GDM1 (cell line): ENCODE measurements around the gene SLC24A5.

Experiments
- DNase-seq: peaks from one replicate; lab custom pipeline; 2025; lab: John Stamatoyannopoulos, UW

SLC24A5 gene

DNA sequence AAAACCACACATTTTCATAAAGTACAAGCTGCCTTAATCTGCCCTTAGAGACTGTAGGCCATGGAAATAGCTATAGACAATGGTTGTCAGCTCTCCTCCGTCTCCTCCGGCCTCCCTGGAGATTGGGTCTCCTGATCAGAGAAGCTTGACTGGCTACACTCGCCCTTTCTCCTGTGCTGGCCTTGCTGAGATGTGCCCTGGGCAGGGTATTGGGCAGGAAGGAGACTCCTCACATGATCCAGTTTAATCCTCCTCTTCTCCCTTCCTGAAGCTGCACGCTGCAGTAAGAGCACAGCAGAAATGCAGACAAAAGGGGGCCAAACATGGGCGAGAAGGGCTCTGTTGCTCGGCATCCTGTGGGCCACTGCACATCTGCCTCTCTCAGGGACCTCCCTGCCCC, at the start of gene SLC24A5:
TSS of gene SLC24A5 (plus strand) at position 246 of the 400 bp plus-strand sequence. CDS start at position 301, 55 bp downstream.
- no peak for DNase-seq

DNA sequence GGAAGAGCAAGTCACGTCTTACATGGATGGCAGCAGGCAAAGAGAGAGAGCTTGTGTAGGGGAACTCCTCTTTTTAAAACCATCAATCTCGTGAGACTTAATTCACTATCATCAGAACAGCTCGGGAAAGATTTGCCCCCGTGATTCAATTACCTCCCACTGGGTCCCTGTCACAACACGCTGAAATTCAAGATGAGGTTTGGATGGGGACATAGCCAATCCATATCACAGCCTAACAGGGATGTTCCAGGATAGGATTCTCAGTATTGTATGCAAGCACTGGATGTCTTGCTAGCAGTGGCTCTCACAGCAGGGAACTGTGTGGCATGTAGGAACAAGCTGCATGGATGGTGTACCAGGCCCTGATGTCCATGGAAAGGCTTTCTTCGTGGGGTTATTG, 47.8 kb upstream of the SLC24A5 start:
- no peak for DNase-seq

DNA sequence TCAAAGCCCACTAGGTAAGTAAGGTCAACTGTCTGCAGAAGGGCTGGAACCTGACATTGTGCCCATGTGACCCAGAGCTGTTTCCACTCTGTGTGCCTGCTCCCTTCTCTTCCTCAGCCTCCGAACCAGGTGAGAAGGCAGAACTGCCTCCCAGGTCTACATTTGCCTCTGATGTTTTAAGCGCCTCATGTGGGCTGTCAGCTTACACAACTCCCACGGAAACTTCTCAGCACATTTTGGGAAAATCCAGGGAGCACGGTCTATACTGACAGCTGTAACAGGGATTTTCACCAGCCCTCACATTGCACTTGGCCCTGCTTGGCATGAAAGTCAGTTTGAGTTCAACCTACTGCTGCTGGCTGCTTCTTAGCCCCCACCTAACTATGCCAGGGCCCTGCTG, 46.9 kb upstream of the SLC24A5 start:
- no peak for DNase-seq

DNA sequence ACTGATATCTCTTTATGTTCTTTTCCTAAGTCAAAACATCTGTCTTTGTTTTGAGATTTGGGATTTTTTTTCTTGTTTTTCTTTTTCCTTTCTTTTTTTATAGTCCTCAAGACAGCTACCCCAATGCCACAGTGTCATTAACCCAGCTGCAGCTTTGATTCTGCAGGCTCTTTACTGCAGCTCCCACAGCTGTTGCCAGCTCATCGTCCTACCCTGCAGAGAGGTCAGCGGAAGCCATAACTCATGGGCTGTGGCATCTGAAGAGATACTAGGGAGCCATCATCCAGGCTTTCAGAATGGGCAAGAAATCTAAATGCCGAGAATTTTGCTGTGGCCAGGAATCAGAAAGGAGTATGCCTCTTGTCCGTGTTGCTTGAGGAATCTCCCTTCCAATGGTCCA, 44.3 kb upstream of the SLC24A5 start:
- no peak for DNase-seq

DNA sequence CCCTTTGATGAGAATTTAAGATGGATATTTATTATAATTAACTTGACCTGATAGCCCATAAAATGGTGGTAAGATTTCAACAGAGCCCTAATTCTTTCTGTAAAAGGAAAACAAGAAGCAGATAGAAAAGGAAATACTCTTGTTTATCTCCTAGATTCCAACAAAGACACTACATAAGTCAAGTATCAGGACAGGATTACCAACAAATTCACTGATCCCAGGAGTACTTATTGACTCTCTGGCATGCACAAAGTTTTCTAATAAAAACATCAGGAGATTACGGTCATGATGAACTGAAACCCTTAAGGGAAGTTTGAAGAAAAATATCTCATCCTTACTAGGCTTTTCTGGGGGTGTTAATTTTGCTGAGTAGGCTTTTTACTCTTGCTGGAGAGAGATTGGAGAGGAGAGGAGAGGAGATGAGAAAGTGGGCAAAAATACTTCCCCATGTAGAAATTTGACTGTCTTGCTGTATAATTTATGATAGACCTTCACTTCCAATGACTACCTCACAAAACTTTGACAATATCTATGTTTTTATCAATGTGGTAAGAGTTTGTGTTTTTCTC, 43.1 kb upstream of the SLC24A5 start:
- DNase-seq, result no peak

DNA sequence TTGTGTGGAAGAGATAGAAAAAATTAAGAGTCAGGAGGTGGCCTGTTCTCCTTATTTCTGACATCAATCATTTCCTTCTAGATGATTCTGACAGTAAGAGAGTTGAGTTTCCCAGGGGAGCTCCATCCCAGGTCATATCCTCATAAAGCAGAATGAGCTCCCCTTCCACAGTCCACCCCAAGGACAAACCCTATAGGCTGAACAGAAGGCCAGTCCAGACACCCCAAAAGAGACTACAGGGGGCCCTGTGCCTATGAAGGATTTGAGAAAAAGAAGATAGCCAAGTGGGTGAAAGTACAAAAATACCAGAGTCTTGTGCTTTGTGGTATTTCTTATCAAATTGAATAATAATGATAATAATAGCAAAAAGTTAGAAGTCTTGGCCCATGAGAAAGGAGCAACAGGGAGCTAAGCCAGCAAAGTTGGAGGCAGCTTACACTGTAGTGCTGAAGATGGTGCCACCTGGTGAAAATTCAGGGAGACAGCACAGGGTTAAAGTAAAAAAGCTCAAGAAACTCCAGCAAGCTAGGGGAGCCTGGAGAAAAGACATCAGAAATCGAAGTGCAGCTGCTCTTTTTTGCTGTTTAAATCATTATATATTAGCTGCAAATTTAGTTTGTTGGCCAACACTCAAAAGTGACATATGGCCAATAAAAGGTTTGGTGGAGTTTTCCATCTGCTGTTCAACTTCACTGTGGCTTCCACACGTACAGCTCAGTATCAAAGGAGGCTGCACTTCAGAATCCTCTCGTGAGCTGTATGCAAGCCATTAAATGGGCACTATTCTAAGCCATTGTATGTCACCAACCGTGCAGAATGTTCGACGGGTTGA, 35.8 kb upstream of the SLC24A5 start:
- no peak for DNase-seq

DNA sequence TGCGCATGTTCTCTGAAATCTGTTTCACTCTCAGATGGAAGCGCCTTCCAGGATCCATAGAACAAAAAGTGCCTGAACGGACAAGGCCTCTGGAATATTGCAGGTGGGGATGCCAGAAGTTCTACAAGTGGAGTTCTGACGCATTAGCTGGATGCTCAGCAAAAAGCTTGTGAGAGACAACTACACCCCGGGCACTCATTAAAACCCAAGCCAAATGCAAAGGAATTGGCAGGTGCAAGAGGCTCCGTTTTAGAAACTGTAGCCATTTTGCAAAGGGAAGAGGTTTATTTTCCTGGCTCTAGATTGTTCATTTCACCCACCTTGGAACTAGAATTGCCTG, 35.2 kb upstream of the SLC24A5 start:
- no peak for DNase-seq

DNA sequence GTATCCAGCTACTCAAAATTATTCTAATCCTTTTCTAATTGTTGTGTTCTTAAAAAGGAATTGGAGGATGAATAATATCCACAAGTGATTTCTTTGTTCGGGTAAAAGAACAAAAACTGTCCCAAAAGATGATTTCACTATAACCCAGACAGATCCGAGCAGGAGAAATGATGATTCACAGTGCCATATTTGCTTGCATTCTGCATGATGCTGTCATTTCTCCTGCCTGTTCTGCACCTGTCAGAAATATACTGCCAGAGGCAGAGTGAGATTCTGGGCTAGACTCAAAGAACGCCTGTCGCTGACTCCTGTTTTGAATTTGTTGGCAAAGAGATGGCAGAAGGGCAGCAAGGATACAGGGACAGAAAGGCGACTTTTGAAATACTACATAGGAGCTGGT, 34.7 kb upstream of the SLC24A5 start:
- no peak for DNase-seq

DNA sequence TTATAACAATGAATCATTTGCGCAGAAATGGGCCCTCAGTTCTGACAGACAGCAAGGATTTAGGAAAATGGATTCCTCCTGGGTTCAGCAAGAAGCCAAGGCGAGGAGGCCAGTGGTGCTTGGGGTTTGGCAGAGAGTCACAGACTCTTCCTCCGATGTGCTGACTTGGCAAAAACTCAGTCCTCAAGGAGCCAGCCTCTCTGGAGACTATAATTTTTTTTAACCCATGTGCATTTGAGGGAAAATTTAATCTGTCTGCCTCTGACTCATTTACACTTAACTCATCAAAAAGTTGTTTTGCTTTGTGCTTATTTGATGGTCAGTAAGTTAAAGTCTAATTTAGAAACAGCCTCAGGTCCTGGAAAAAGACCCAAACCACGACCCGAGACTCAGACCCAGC, 34.2 kb upstream of the SLC24A5 start:
- DNase-seq, result no peak

DNA sequence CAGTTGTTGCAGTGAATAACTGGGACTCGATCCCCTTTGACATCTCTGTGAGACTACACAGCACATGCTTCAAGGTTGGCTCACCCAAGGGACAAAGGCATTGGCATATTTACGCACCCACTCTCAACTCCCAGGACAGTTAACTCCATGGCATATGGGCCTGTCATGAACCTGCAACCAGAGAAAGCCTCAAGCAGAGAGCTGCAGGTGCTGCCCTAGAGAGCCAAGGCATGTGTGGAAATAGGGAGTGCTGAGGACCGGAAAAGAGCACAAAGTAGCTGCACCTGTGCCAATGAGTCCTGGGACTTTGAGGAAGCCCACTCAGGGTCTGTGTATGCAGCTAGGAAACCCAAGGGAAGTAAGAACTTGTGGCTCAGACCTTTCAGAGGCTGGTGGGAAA, 32.9 kb upstream of the SLC24A5 start:
- DNase-seq, result no peak

DNA sequence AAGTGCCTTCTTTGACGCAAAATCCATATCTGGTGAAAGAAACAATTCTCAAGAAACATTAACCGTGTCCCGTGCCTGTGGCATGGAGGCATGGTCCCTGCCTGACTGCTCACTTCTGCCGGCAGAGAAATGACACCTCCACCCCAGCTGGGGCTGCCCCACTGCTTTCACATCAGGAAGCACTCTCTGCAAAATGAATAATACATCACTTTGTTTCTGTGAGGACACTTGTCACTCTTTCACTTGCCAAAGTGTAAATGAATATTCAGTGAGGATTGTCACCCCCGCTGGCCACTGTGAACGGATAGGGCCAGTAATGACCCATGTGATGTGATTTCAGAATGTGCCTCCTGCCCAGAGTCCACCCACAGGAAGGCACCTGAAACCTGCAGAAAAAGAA, 31.1 kb upstream of the SLC24A5 start:
- no peak for DNase-seq

DNA sequence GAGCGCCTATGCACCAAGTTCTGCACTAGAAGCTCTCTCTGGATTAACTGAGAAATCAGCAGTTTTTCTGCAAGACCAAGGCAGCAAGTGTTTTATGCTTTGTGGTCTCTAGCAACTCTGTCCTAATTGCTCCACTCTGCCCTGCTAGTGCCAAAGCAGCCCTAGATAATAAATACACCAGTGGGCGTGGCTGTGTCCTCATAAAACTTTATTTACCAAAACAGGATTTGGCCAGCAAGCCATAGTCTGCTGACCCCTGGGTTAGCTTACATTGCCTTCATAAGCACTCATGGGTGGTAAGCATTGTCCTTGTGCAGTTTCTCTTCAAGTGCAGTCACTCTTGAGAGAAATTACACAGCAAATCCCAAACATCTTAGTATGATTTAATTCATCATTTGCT, 30.7 kb upstream of the SLC24A5 start:
- no peak for DNase-seq

DNA sequence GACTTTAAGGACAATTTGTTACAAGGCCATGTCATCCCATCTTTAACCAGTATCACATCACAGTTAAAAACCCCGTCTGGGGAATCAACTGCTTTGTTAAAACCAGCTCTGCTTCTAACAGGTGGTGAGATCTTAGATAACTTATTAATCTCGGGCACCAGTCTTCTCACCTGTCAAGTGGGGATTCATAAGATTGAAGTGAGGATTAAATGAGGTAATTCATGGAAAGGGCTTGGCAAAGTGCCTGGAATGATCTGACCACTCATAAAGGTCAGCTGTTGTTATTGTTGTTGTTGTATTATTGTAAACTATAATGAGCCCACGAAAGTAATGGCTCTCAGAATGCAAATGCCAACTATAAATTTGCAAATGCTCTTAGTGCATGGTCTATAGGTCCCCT, 30.1 kb upstream of the SLC24A5 start:
- DNase-seq, result no peak

DNA sequence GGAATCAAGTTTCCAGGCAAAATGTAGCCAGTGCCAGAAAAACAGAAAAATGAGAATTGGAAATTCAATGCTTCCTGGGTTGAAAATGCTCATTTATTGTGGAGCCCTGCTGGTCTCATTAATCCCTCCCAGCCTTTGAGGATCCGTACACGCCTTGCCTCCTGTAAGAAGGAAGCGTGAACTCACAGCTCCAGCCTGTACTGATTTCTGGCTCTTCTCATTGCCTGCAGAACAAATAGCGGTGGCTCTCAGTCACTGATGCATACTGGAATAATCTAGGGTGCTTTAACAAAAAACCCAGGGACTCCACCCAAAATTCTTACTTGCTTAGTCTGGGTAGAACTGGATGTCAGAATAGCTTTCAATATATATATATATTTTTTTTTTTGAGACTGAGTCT, 29.3 kb upstream of the SLC24A5 start:
- DNase-seq, result no peak

DNA sequence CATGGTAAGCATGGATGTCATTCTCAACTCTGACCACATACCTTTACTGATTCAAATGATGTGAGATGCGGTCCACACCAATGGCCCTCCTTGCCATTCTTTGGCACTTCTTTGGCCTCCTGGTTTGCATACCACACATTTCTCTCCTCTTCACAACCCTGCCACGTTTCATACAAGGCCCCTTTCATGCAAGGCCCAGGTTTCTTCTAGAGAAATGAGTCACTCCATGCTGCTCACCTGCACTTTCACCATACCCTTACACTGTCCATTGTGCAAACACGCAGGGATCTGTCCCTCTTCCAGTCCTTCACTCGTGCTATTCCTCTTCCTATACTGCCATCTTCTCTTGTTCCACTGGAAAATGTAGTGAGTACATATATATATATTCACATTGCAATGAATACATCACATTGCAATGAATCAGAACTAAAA, 24.4 kb upstream of the SLC24A5 start:
- DNase-seq, result no peak

DNA sequence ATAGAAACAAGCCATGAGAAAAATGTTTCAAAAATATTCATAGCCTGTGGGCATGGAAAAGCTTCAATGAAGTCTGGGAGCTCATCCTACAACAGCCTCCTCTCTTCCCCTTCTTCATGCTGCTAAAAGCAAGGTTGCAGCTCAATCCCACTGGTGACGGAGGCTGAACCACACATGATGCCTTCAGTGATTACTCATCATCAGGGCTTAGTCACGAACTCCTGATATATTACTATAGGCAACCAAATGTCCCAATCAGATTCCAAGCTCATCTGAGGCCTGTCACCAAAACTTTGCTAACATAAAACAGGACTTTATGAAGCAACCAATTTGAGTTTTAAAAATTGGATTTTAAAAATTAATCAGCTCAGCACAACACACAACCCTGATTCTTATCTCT, 24.0 kb upstream of the SLC24A5 start:
- no peak for DNase-seq

DNA sequence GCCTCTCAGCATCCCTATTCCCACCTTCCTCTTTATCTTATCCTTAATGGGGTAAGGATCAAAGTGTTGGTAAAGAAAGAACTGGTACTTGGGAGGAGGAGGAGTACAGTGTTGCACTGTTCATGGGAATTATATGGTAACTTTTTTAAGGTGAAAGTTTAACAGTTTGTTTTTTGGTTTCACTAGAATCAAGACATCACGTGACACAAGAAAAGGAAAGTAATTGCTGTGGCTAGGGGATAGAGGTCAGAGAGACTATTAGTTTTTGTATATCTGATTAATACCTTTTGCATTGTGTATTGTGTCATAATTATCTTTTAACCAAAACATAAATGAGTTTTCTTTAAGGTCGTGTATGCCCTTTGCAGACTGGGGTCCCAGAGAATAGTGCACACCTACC, 23.5 kb upstream of the SLC24A5 start:
- no peak for DNase-seq

DNA sequence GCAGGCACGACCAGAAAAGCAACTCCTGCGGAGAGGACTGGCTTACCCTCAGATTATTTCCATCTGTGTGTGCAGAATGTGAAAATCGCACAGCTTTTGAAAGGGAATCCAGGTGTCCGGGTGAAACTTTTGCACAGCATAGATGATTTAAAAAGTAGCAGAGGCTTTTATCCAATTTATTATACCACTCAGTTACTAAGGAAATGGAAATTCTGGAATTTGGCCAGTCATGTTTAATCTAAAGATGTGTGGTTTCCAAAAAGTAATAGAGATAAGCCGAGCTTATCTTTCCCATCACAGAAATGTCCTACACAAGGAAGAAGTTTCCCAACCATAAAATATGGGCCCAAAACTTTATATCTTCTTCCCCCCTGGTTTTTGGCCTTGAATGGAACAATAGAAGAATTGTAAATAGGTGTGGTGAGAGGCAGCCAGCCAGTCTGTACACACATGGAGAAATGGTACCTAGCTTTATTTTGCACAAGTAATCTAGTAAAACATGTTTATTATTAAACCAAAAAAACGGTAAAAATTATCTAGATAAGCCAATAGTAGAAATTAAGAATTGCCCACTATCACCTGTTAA, 19.3 kb upstream of the SLC24A5 start:
- DNase-seq, result no peak

DNA sequence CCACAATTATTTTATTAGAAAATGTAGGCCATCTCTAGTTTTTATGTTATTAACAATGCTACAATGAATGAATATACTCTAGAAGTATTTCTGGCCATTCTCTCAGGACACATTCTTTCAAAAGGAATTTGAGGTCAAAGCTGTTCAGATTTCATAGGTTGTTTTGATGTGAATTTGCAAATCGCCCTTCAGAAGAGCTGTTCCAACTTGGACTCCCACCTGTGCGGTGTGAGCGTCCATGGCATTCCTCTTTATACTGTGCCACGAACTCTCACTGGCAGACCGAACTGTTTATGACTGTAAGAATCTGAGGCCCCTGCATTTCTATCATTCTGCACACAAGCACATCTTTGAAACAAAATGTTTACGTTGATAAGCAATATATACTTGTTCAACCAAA, 18.6 kb upstream of the SLC24A5 start:
- DNase-seq, result no peak

DNA sequence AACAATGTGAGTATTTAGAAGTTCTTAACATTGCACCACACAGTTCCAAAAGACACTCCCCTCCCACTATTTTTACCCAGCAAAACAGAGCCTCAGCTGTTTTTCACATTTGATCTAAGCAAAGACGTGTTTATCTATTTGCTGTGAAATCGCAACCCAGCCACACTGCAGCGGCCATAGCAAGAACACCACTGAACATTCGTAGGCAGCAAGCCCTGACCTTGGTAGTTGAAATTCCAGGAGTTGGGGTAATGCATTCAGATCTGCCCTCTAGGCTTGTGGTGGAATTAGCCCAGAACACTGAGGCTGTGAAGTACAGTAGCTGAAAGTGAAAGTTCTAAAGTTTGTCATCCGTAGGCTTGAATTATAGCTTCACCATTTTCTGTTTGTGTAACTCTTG, 17.1 kb upstream of the SLC24A5 start:
- DNase-seq, result no peak

DNA sequence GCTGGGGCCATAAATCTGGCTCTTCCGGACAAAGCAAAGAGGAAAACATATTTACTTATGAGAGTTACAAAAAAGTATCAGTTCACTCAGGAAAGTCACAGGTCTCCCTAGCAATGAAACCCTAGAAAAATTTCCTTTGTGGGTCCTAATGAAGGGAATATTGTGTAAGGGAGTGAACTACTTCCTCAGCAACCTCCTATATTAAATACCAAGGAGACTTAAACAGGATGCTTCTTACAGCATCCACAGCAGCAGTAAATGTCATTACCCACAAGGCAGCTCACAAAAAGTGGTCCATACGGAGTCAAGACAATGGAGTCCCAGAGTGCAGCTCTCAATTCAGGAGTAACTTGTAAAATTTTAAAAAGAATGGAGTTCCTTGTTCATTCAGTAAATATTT, 14.9 kb upstream of the SLC24A5 start:
- no peak for DNase-seq

DNA sequence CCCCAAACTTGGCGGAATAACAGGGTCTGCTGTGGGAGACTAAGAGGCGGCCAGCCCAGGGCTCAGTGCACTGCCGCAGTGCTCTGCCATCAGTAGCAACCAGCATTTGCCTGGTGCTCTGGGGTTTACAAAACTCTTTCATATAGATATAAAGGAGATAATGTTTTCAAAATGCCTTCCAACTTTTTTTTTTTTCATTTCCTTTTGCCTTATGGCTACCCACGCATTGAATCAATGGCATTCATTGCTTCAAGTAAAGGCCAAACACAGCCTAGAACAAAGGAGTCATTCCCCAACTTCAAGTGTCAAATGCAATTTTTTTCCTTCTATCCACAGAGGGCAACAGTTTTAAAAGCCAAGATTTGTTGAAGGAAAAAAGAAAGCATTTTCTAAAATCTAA, 11.6 kb upstream of the SLC24A5 start:
- no peak for DNase-seq

DNA sequence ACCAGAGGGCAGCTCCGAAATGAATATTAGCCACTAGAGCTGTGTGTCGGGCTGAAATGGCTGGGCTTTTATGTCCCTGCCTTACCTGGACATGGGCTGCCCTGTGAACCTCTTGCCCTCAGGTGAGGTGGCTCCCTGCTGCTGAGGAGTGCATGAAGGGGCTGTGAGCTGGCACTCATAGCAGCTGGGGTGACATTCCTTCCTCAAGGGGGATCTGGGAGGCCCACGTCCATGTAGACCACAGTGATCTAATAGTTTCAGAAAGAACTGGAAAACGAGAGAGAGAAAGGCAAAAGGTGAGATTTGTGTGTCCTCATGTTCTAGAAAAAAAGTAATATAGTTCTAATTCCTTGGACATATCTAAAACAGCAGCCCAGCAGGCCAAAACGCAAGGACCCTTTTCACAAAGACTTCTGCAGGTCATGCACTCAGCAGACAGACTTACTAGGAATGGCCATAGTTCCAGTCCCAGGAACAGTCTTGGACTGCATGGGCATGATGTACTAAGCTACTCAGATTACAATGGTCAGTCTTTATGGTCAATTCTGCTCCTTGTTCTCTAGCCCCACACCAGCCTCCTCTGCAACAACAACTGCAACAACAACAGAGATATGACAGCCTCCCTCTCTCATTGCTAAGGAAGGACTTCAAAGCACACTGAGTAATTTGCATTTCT, 10.8 kb upstream of the SLC24A5 start:
- DNase-seq, result no peak
